Keratinocyte (primary cell): ENCODE measurements around the gene UBE2E1. TPM values are rescaled to one million over a fixed set of nuclear protein-coding genes. Genes with fewer than 3 reads are reported as not detected.

ENCODE experiments used
- DNase-seq: peaks from one replicate; pipeline ENCODE4 v3.0.0-alpha.2; 2011; ENCODE audit warnings: low read depth, missing footprints, low spot score
- FAIRE-seq: peaks from 2 replicates; lab custom pipeline; 2011; peaks lifted over from hg19 to GRCh38; lab: Jason Lieb, UNC
- H2AFZ ChIP-seq: 2 replicates; pipeline ENCODE4 v1.6.0; 2012; ENCODE audit warnings: low read length, control low read depth, inconsistent platforms; ENCODE audit not compliant: control insufficient read depth
- H3K27ac ChIP-seq: 2 replicates; pipeline ENCODE4 v1.5.1; 2011; ENCODE audit warnings: low read length; ENCODE audit not compliant: control insufficient read depth, insufficient read depth
- H3K27me3 ChIP-seq: 3 replicates; pipeline ENCODE4 v1.6.0; 2011; ENCODE audit warnings: low read length; ENCODE audit not compliant: control insufficient read depth, insufficient read depth; ENCODE audit errors: extremely low read depth
- H3K36me3 ChIP-seq, 2 experiments: 2 replicates in 1 of 2; 3 replicates in 1 of 2; pipeline ENCODE4 v1.5.1; 2011; ENCODE audit warnings: low read length in 2 of 2, mild to moderate bottlenecking in 1 of 2; ENCODE audit not compliant: control insufficient read depth in 2 of 2, insufficient read depth in 2 of 2; ENCODE audit errors: extremely low read depth in 1 of 2
- H3K4me1 ChIP-seq: 3 replicates; pipeline ENCODE4 v1.5.1; 2011; ENCODE audit warnings: low read length; ENCODE audit not compliant: control insufficient read depth, insufficient read depth; ENCODE audit errors: extremely low read depth
- H3K4me2 ChIP-seq: 3 replicates; pipeline ENCODE4 v1.6.0; 2011; ENCODE audit warnings: low read depth, low read length; ENCODE audit not compliant: control insufficient read depth, insufficient read depth; ENCODE audit errors: extremely low read depth
- H3K4me3 ChIP-seq, 3 experiments: fragments of 200-600 bp in 1 of 3; sonication (generic) in 1 of 3; 2 replicates in 2 of 3; 3 replicates in 1 of 3; pipeline ENCODE4 v1.5.1; 2011 to 2016; ENCODE audit warnings: low read length in 3 of 3, mild to moderate bottlenecking in 3 of 3, control low read depth in 2 of 3, inconsistent platforms in 1 of 3, low read depth in 1 of 3, mixed read lengths in 1 of 3, mixed run types in 1 of 3, moderate library complexity in 1 of 3; ENCODE audit not compliant: control insufficient read depth in 2 of 3, insufficient read depth in 2 of 3; ENCODE audit errors: extremely low read depth in 1 of 3
- H3K79me2 ChIP-seq: 2 replicates; pipeline ENCODE4 v1.6.0; 2012; ENCODE audit warnings: low read length; ENCODE audit not compliant: control insufficient read depth, insufficient read depth
- H3K9ac ChIP-seq: 3 replicates; pipeline ENCODE4 v1.6.0; 2011; ENCODE audit warnings: low read length; ENCODE audit not compliant: control insufficient read depth, insufficient read depth; ENCODE audit errors: extremely low read depth
- H3K9me1 ChIP-seq: 3 replicates; pipeline ENCODE4 v1.6.0; 2011; ENCODE audit warnings: low read length; ENCODE audit not compliant: control insufficient read depth, insufficient read depth; ENCODE audit errors: extremely low read depth
- H3K9me3 ChIP-seq: 2 replicates; pipeline ENCODE4 v1.5.1; 2012; ENCODE audit warnings: low read depth, low read length; ENCODE audit not compliant: control insufficient read depth
- H4K20me1 ChIP-seq: 3 replicates; pipeline ENCODE4 v1.6.0; 2011; ENCODE audit warnings: low read length; ENCODE audit not compliant: control insufficient read depth, insufficient read depth; ENCODE audit errors: extremely low read depth
- CTCF ChIP-seq, 3 experiments: IDR thresholded peaks in 1 of 3; conservative IDR thresholded peaks in 1 of 3; optimal IDR thresholded peaks in 1 of 3; 2 replicates in 2 of 3; 3 replicates in 1 of 3; pipeline versions ENCODE3 to v1.5.1; 2011; ENCODE audit warnings: low read length in 3 of 3, mild to moderate bottlenecking in 3 of 3, moderate library complexity in 2 of 3, control low read depth in 1 of 3, inconsistent platforms in 1 of 3; ENCODE audit not compliant: insufficient read depth in 2 of 3; ENCODE audit errors: extremely low read depth in 1 of 3
- EZH2 ChIP-seq: IDR thresholded peaks from one replicate; pipeline ENCODE4 v1.6.1; 2012; ENCODE audit warnings: inconsistent platforms, mild to moderate bottlenecking, low read length, moderate library complexity
- dilution Hi-C: fragments of 300-500 bp; cut with MboI; formaldehyde crosslinking; loops from one replicate; pipeline ENCODE4 v1.7.0; 2020; ENCODE audit warnings: low sequenced_read_pairs; ENCODE audit not compliant: extremely low pct_ligation_motif_present
- polyA plus RNA-seq, 5 experiments: library from polyadenylated mRNA; depleted of rRNA in 3 of 5; stranded (reverse) in 3 of 5; stranded (forward) in 1 of 5; unstranded in 1 of 5; fragments of >200 nt; gene quantifications; 1 replicate in 1 of 5; 2 replicates in 3 of 5; 3 replicates in 1 of 5; pipeline versions ENCODE4 v1.2.1 to v1.2.3, GENCODE V29; 2011 to 2012; ENCODE audit warnings: missing spikeins in 2 of 5, low read depth in 1 of 5, low replicate concordance in 1 of 5

The UBE2E1 gene
- polyA plus RNA-seq, 1 donor (not counting 4 experiments of a cell fraction or from before 2014, with no cell fraction given), result 205 TPM

GRCh38 chr3:23785097-23785645 lies 20.6 kb upstream of the UBE2E1 start:
- Histone ChIP-seq H3K4me1 (no peaks in the 10 kb centered on the region), H3K9me3 (no peaks in the 10 kb centered on the region), H3K4me3 (no peak overlapping the region), H3K9me1 (no peaks in the 10 kb centered on the region), H2AFZ (no peak overlapping the region), H3K9ac (no peak overlapping the region), H3K79me2 (no peaks in the 10 kb centered on the region), H3K36me3 (no peaks in the 10 kb centered on the region), H4K20me1 (no peaks in the 10 kb centered on the region), H3K4me2 (no peak overlapping the region), H3K27me3 (no peaks in the 10 kb centered on the region), H3K27ac (no peak overlapping the region)
- FAIRE-seq, result no peak
- DNase-seq, result no peak
- TF ChIP-seq CTCF (optimal IDR thresholded peaks at IDR 0.05 in 1 of 3, IDR thresholded peaks at IDR 0.05 in 1 of 3, conservative IDR thresholded peaks at IDR 0.05 in 1 of 3; ENCODE audit: extremely low read depth in 1 of 3, insufficient read depth in 2 of 3, low read length in 3 of 3) (no peak), EZH2 (no peak)
- dilution Hi-C loops, result no loop called here

- no peak for DNase-seq
- H4K20me1 ChIP-seq, result no peaks in the 10 kb centered on the region
- H3K9ac ChIP-seq, result no peak overlapping the region
- H3K79me2 ChIP-seq, result no peaks in the 10 kb centered on the region
- no peaks in the 10 kb centered on the region for H3K4me1 ChIP-seq
- no peaks in the 10 kb centered on the region for H3K27me3 ChIP-seq
- FAIRE-seq, result no peak
- H2AFZ ChIP-seq, result no peak overlapping the region
- dilution Hi-C loops, result no loop called here
- no peaks in the 10 kb centered on the region for H3K36me3 ChIP-seq
- H3K4me3 ChIP-seq, result no peak overlapping the region
- TF ChIP-seq CTCF (optimal IDR thresholded peaks at IDR 0.05 in 1 of 3, IDR thresholded peaks at IDR 0.05 in 1 of 3, conservative IDR thresholded peaks at IDR 0.05 in 1 of 3; ENCODE audit: extremely low read depth in 1 of 3, insufficient read depth in 2 of 3, low read length in 3 of 3) (no peak), EZH2 (no peak)
- H3K27ac ChIP-seq, result no peak overlapping the region
- H3K9me3 ChIP-seq, result no peaks in the 10 kb centered on the region
- H3K4me2 ChIP-seq, result no peak overlapping the region
- no peaks in the 10 kb centered on the region for H3K9me1 ChIP-seq
These were observed 19.9 kb upstream of the UBE2E1 start for GRCh38 chr3:23785882-23786281.
